HEK293 (cell line): ENCODE data around the gene GPR161.

Experiments used
- CTCF ChIA-PET: fragments of 350-600 bp; formaldehyde crosslinking; extraction: SDS; loops from one replicate; lab custom pipeline; 2021; ENCODE audit warnings: antibody characterized with exemption; lab: Yijun Ruan, JAX
- POLR2A ChIA-PET: fragments of 300-600 bp; formaldehyde crosslinking; extraction: SDS; loops from one replicate; lab custom pipeline; 2020; ENCODE audit warnings: antibody characterized with exemption, inconsistent platforms; lab: Yijun Ruan, JAX
- H3K27ac ChIP-seq: fragments of 200-500 bp; sonication (Bioruptor generic); 2 replicates; pipeline ENCODE4 v1.5.1; 2014; ENCODE audit warnings: low read depth, low read length, control low read depth, inconsistent platforms; ENCODE audit errors: extremely low read depth
- H3K36me3 ChIP-seq, 2 experiments: fragments of 200-500 bp in 1 of 2; sonication (Bioruptor generic) in 1 of 2; 1 replicate in 1 of 2; 2 replicates in 1 of 2; pipeline ENCODE4 v1.5.1; 2014 to 2017; ENCODE audit warnings: inconsistent platforms in 2 of 2, low read length in 2 of 2; ENCODE audit not compliant: control insufficient read depth in 2 of 2, insufficient read depth in 1 of 2
- H3K4me1 ChIP-seq: fragments of 200-500 bp; sonication (Bioruptor generic); 2 replicates; pipeline ENCODE4 v1.5.1; 2014; ENCODE audit warnings: mild to moderate bottlenecking, low read length, inconsistent platforms; ENCODE audit not compliant: control insufficient read depth, insufficient read depth
- H3K4me3 ChIP-seq: 2 replicates; pipeline ENCODE4 v1.5.1; 2011; ENCODE audit warnings: low read depth, mild to moderate bottlenecking, control low read depth, low read length, moderate library complexity
- H3K9me3 ChIP-seq: fragments of 200-500 bp; sonication (Bioruptor generic); 2 replicates; pipeline ENCODE4 v1.5.1; 2014; ENCODE audit warnings: low read depth, low read length, inconsistent platforms; ENCODE audit not compliant: control insufficient read depth, insufficient read depth
- KLF1 ChIP-seq: fragments of 450-650 bp; formaldehyde crosslinking; IDR thresholded peaks from 2 replicates; pipeline ENCODE4 v1.5.1; 2016; ENCODE audit warnings: missing biosample characterization, missing genetic modification characterization
- SCRT2 ChIP-seq: fragments of 450-650 bp; formaldehyde crosslinking; IDR thresholded peaks from 2 replicates; pipeline ENCODE4 v1.5.1; 2016; ENCODE audit warnings: missing biosample characterization, missing genetic modification characterization
- SP3 ChIP-seq: fragments of 450-650 bp; formaldehyde crosslinking; IDR thresholded peaks from 2 replicates; pipeline ENCODE4 v1.5.1; 2016; ENCODE audit warnings: missing biosample characterization, missing genetic modification characterization
- WT1 ChIP-seq: fragments of 450-650 bp; formaldehyde crosslinking; IDR thresholded peaks from 2 replicates; pipeline ENCODE4 v1.5.1; 2016; ENCODE audit warnings: missing biosample characterization, missing genetic modification characterization
- ZIC2 ChIP-seq: fragments of 450-650 bp; formaldehyde crosslinking; IDR thresholded peaks from 2 replicates; pipeline ENCODE4 v1.5.1; 2016; ENCODE audit warnings: missing biosample characterization, missing genetic modification characterization
- ZNF121 ChIP-seq: fragments of 450-650 bp; formaldehyde crosslinking; IDR thresholded peaks from 2 replicates; pipeline ENCODE4 v1.5.1; 2016; ENCODE audit warnings: missing biosample characterization, missing genetic modification characterization
- ZNF169 ChIP-seq: fragments of 450-650 bp; formaldehyde crosslinking; IDR thresholded peaks from 2 replicates; pipeline ENCODE4 v1.5.1; 2016; ENCODE audit warnings: missing biosample characterization, missing genetic modification characterization
- ZNF184 ChIP-seq: fragments of 450-650 bp; IDR thresholded peaks from 2 replicates; pipeline ENCODE4 v1.5.1; 2018; ENCODE audit warnings: missing biosample characterization, mild to moderate bottlenecking, missing genetic modification characterization
- ZNF2 ChIP-seq: fragments of 450-650 bp; formaldehyde crosslinking; IDR thresholded peaks from 2 replicates; pipeline ENCODE4 v1.5.1; 2016; ENCODE audit warnings: missing biosample characterization, missing genetic modification characterization
- ZNF202 ChIP-seq: fragments of 450-650 bp; formaldehyde crosslinking; IDR thresholded peaks from 2 replicates; pipeline ENCODE4 v1.5.1; 2016; ENCODE audit warnings: missing biosample characterization, missing genetic modification characterization, borderline replicate concordance
- ZNF239 ChIP-seq: fragments of 450-650 bp; formaldehyde crosslinking; IDR thresholded peaks from 2 replicates; pipeline ENCODE4 v1.5.1; 2016; ENCODE audit warnings: missing biosample characterization, missing genetic modification characterization
- ZNF24 ChIP-seq: fragments of 450-650 bp; formaldehyde crosslinking; IDR thresholded peaks from 2 replicates; pipeline ENCODE4 v1.5.1; 2016; ENCODE audit warnings: missing biosample characterization, missing genetic modification characterization
- ZNF37A ChIP-seq: fragments of 450-650 bp; IDR thresholded peaks from 2 replicates; pipeline ENCODE4 v1.5.1; 2018; ENCODE audit warnings: missing biosample characterization, missing genetic modification characterization
- ZNF600 ChIP-seq: fragments of 450-650 bp; formaldehyde crosslinking; IDR thresholded peaks from 2 replicates; pipeline ENCODE4 v1.5.1; 2016; ENCODE audit warnings: missing biosample characterization, missing genetic modification characterization
- ZNF610 ChIP-seq: fragments of 450-650 bp; formaldehyde crosslinking; IDR thresholded peaks from 2 replicates; pipeline ENCODE4 v1.5.1; 2016; ENCODE audit warnings: missing biosample characterization, missing genetic modification characterization, borderline replicate concordance
- ZNF623 ChIP-seq: fragments of 450-650 bp; formaldehyde crosslinking; IDR thresholded peaks from 2 replicates; pipeline ENCODE4 v1.5.1; 2016; ENCODE audit warnings: missing biosample characterization, missing genetic modification characterization
- ZNF654 ChIP-seq: fragments of 450-650 bp; formaldehyde crosslinking; IDR thresholded peaks from 2 replicates; pipeline ENCODE4 v1.5.1; 2016; ENCODE audit warnings: low read depth, missing biosample characterization, missing genetic modification characterization
- ZNF768 ChIP-seq: fragments of 450-650 bp; formaldehyde crosslinking; IDR thresholded peaks from 2 replicates; pipeline ENCODE4 v1.5.1; 2018; ENCODE audit warnings: missing biosample characterization, mild to moderate bottlenecking, missing genetic modification characterization
- ZNF777 ChIP-seq: fragments of 450-650 bp; formaldehyde crosslinking; IDR thresholded peaks from 2 replicates; pipeline ENCODE4 v1.5.1; 2017; ENCODE audit warnings: missing biosample characterization, missing genetic modification characterization, borderline replicate concordance
- TF ChIP-seq, protein P1 (sequence below): fragments of 450-650 bp; formaldehyde crosslinking; conservative IDR thresholded peaks from 2 replicates; pipeline ENCODE4 v1.5.1; 2016; ENCODE audit warnings: low read depth, missing biosample characterization, missing genetic modification characterization
- TF ChIP-seq, protein P2 (sequence below): fragments of 450-650 bp; formaldehyde crosslinking; IDR thresholded peaks from 2 replicates; pipeline ENCODE4 v1.5.1; 2016; ENCODE audit warnings: missing biosample characterization, missing genetic modification characterization

The GPR161 gene

DNA sequence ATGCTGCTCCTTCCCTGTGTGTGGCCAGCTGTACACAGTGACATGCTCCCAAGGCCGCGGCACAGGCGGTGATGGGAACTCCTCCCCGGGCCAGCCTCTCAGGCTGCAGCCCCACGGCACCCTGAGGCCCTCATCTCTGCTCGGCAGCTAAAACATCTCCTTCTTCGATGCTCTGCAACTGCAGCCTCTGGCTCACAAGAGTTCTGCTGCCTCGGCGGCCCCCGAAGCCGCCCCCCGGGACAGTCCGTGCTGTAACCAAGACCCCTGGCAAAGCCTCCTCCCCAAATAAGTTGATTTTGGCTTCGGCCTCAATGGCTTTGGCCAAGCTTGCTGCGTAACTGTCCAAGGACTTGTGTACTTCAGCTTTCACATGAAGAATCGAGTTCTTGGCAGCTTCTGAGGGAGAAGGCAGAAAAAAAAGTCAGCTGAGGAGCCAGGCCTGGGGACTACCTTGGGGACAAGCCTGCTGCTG, 51.3 kb downstream of the GPR161 start (continued):
- TF ChIP-seq ZNF610 (tag by site-specific recombination) (no peak), SP3 (tag by site-specific recombination) (no peak)
- TF ChIP-seq, all 188 proteins: peak for 0

DNA sequence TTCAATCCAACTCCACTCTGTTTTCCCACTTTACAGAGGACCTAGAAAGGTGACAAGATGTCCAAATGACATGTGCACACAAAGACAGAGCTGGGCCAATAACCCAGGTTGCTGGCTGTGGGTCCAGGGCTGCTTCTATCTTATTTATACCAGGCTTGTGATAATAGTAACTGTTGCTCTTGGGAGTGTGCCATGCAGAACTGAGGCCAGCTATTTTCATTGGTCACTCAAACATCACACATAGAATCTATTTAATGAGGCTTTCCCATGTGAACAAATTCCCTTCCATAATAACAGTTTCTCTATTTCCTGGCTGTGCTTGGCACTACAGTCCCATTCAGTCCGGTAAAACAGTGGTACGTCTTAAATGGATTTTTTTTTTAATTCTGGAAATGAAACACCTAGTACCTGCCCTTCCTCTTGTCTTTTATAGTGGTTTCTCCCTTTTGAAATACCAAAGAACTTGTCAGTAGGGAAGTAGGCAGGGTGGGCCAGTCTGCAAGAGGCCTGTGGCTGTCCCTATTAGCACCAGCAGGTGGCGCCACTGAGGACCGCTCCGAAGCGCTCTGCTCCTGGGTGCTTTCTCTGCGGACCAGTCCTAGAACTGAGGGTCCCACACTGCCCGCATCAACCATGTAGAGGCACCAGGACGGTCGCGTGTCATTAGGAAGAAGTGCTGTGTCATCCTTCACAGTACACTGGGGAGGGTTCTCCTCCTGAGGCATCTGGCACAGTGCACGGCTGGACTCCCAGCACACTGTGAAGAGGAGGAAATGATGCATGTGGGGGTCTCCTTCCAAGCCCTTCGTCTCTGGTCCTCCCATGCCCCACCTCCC, 52.1 kb downstream of the GPR161 start:
- peaks cover 0 to 38% of the 10 kb centered on the region in 2 experiments; a peak in 1 of 3 replicates for H3K36me3 ChIP-seq
- TF ChIP-seq SCRT2 (tag by site-specific recombination) (no peak), ZNF121 (no peak), KLF1 (tag by site-specific recombination) (no peak), ZNF24 (tag by site-specific recombination) (no peak), ZIC2 (tag by site-specific recombination) (no peak), ZNF623 (no peak), ZNF37A (no peak), ZNF202 (no peak), ZNF184 (no peak), WT1 (tag by site-specific recombination) (no peak), ZNF610 (tag by site-specific recombination) (no peak), ZNF654 (tag by site-specific recombination) (peak; percentile 23; the same call in 1 of the 2 replicates), ZNF768 (tag by site-specific recombination) (no peak), ZNF777 (tag by site-specific recombination) (no peak), ZNF169 (tag by site-specific recombination) (no peak), ZNF2 (tag by site-specific recombination) (no peak), ZNF600 (tag by site-specific recombination) (0 out of 2 replicates have a peak, but pooled peaks have one; percentile 34), ZNF239 (tag by site-specific recombination) (no peak)
- TF ChIP-seq, protein P1, sequence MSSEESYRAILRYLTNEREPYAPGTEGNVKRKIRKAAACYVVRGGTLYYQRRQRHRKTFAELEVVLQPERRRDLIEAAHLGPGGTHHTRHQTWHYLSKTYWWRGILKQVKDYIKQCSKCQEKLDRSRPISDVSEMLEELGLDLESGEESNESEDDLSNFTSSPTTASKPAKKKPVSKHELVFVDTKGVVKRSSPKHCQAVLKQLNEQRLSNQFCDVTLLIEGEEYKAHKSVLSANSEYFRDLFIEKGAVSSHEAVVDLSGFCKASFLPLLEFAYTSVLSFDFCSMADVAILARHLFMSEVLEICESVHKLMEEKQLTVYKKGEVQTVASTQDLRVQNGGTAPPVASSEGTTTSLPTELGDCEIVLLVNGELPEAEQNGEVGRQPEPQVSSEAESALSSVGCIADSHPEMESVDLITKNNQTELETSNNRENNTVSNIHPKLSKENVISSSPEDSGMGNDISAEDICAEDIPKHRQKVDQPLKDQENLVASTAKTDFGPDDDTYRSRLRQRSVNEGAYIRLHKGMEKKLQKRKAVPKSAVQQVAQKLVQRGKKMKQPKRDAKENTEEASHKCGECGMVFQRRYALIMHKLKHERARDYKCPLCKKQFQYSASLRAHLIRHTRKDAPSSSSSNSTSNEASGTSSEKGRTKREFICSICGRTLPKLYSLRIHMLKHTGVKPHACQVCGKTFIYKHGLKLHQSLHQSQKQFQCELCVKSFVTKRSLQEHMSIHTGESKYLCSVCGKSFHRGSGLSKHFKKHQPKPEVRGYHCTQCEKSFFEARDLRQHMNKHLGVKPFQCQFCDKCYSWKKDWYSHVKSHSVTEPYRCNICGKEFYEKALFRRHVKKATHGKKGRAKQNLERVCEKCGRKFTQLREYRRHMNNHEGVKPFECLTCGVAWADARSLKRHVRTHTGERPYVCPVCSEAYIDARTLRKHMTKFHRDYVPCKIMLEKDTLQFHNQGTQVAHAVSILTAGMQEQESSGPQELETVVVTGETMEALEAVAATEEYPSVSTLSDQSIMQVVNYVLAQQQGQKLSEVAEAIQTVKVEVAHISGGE (tag by site-specific recombination) = no peak
- TF ChIP-seq, protein P2, sequence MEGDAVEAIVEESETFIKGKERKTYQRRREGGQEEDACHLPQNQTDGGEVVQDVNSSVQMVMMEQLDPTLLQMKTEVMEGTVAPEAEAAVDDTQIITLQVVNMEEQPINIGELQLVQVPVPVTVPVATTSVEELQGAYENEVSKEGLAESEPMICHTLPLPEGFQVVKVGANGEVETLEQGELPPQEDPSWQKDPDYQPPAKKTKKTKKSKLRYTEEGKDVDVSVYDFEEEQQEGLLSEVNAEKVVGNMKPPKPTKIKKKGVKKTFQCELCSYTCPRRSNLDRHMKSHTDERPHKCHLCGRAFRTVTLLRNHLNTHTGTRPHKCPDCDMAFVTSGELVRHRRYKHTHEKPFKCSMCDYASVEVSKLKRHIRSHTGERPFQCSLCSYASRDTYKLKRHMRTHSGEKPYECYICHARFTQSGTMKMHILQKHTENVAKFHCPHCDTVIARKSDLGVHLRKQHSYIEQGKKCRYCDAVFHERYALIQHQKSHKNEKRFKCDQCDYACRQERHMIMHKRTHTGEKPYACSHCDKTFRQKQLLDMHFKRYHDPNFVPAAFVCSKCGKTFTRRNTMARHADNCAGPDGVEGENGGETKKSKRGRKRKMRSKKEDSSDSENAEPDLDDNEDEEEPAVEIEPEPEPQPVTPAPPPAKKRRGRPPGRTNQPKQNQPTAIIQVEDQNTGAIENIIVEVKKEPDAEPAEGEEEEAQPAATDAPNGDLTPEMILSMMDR (tag by site-specific recombination) = peak; percentile 62
- no peak overlapping the region for H3K4me3 ChIP-seq
- H3K4me1 ChIP-seq = no peaks in the 10 kb centered on the region
- CTCF ChIA-PET = interaction anchor here (0.5 to 4.2 kb wide), 22 partner anchors 8 to 1470 kb away, joined by 3 to 55 read pairs (median 4); partner anchors contain the start of gene GPR161
- no peak overlapping the region for H3K27ac ChIP-seq
- no peaks in the 10 kb centered on the region for H3K9me3 ChIP-seq
- POLR2A ChIA-PET = no interaction called here
